PFSK-1 (cell line): ENCODE results near the gene GDF11.

Experiments used
- FOXP2 ChIP-seq: optimal IDR thresholded peaks from 2 replicates; pipeline ENCODE3; 2011; ENCODE audit warnings: borderline replicate concordance, control low read depth, inconsistent platforms; ENCODE audit not compliant: insufficient read depth; ENCODE audit errors: extremely low read length, extremely low read depth
- POLR2AphosphoS5 ChIP-seq: IDR thresholded peaks from 2 replicates; pipeline ENCODE4 v1.6.1; 2012; ENCODE audit warnings: low read depth, mild to moderate bottlenecking, control low read depth, low read length, moderate library complexity
- REST ChIP-seq, 2 experiments: IDR thresholded peaks; 2 replicates each; pipeline versions ENCODE4 v1.6.1 to v1.8.0; 2011 to 2012; ENCODE audit warnings: low read depth in 2 of 2, low read length in 2 of 2, control low read depth in 1 of 2, inconsistent platforms in 1 of 2, mild to moderate bottlenecking in 1 of 2, moderate library complexity in 1 of 2; ENCODE audit not compliant: insufficient read depth in 1 of 2
- SIN3A ChIP-seq: IDR thresholded peaks from 2 replicates; pipeline ENCODE4 v1.6.1; 2012; ENCODE audit warnings: mild to moderate bottlenecking, low read length, moderate library complexity, borderline replicate concordance; ENCODE audit not compliant: insufficient read depth
- TAF1 ChIP-seq: IDR thresholded peaks from 2 replicates; pipeline ENCODE4 v1.6.1; 2012; ENCODE audit warnings: low read length, control low read depth, borderline replicate concordance; ENCODE audit not compliant: insufficient read depth

The GDF11 gene

GRCh38 chr12:55696141-55696540, 46.8 kb upstream of the GDF11 start:
- TF ChIP-seq FOXP2 (no peak), TAF1 (no peak), SIN3A (no peak), POLR2AphosphoS5 (no peak), REST (IDR thresholded peaks at IDR 0.05; ENCODE audit: insufficient read depth in 1 of 2, low read depth in 2 of 2, low read length in 2 of 2) (no peak)

GRCh38 chr12:55696796-55697462, 46.0 kb upstream of the GDF11 start:
- TF ChIP-seq TAF1 (no peak), REST (IDR thresholded peaks at IDR 0.05; ENCODE audit: insufficient read depth in 1 of 2, low read depth in 2 of 2, low read length in 2 of 2) (no peak), SIN3A (no peak), POLR2AphosphoS5 (no peak), FOXP2 (no peak)

GRCh38 chr12:55697686-55698085, 45.2 kb upstream of the GDF11 start:
- TF ChIP-seq POLR2AphosphoS5 (no peak), SIN3A (no peak), FOXP2 (no peak)

- TF ChIP-seq REST (IDR thresholded peaks at IDR 0.05; ENCODE audit: insufficient read depth in 1 of 2, low read depth in 2 of 2, low read length in 2 of 2), result no peak
Observed at GRCh38 chr12:55698241-55698955, 44.5 kb upstream of the GDF11 start.

- TF ChIP-seq POLR2AphosphoS5 (no peak), TAF1 (no peak), REST (IDR thresholded peaks at IDR 0.05; ENCODE audit: insufficient read depth in 1 of 2, low read depth in 2 of 2, low read length in 2 of 2) (no peak), SIN3A (no peak), FOXP2 (no peak)
Observed at GRCh38 chr12:55698965-55699364, 44.0 kb upstream of the GDF11 start.
